Stomach (tissue), 9 donors: ENCODE results near the gene ARHGAP21. TPM values are rescaled to one million over a fixed set of nuclear protein-coding genes. Genes with fewer than 3 reads are reported as not detected.

Experiments used
- DNase-seq, 2 donors: peaks; one replicate each; pipeline versions ENCODE4 v3.0.0 to v3.0.0-alpha.2; 2013 to 2019
- H3K27ac ChIP-seq, 5 donors: fragments of 200-600 bp in 4 of 5; sonication (generic) in 4 of 5; one replicate each; pipeline ENCODE4 v1.5.1; 2013 to 2019; ENCODE audit warnings: mild to moderate bottlenecking in 1 of 5, moderate library complexity in 1 of 5
- H3K27me3 ChIP-seq, 3 donors: fragments of 200-600 bp; sonication (generic); one replicate each; pipeline ENCODE4 v1.5.1; 2017 to 2019; ENCODE audit warnings: mixed run types in 1 of 3
- H3K36me3 ChIP-seq, 4 donors: fragments of 200-600 bp; sonication (generic); 1 replicate in 3 of 4; 2 replicates in 1 of 4; pipeline ENCODE4 v1.5.1; 2016 to 2019
- H3K4me1 ChIP-seq, 4 donors: fragments of 200-600 bp; sonication (generic); one replicate each; pipeline ENCODE4 v1.5.1; 2016 to 2019
- H3K4me3 ChIP-seq, 4 donors: fragments of 200-600 bp; sonication (generic) in 3 of 4; one replicate each; pipeline ENCODE4 v1.5.1; 2016 to 2019; ENCODE audit warnings: mild to moderate bottlenecking in 1 of 4
- H3K9me3 ChIP-seq, 4 donors: fragments of 200-600 bp; sonication (generic); one replicate each; pipeline ENCODE4 v1.5.1; 2016 to 2019
- CTCF ChIP-seq, 7 experiments: fragments of 450-650 bp in 4 of 7; fragments of 200-600 bp in 3 of 7; sonication (generic) in 3 of 7; IDR thresholded peaks; one replicate each; pipeline ENCODE4 v1.5.1; 2016 to 2019; ENCODE audit warnings: antibody characterized with exemption in 7 of 7, control low read depth in 2 of 7, mild to moderate bottlenecking in 1 of 7
- EP300 ChIP-seq: sonication (generic); formaldehyde crosslinking; IDR thresholded peaks from one replicate; pipeline ENCODE4 v1.6.1; 2017; ENCODE audit warnings: antibody characterized with exemption
- POLR2A ChIP-seq, 4 donors: fragments of 450-650 bp; IDR thresholded peaks; one replicate each; pipeline ENCODE4 v1.6.1; 2016; ENCODE audit warnings: antibody characterized with exemption in 4 of 4, control low read depth in 2 of 4, mild to moderate bottlenecking in 1 of 4, moderate library complexity in 1 of 4
- POLR2AphosphoS5 ChIP-seq, 3 donors: sonication (generic); formaldehyde crosslinking; IDR thresholded peaks; one replicate each; pipeline ENCODE4 v1.6.1; 2016; ENCODE audit warnings: antibody characterized with exemption in 3 of 3
- WGBS, 5 donors: extraction: QIAGEN DNeasy Blood & Tissue Kit in 3 of 5; methylation state at CpG; one replicate each; pipeline versions ENCODE4 v1.1.5 to v1.1.7; 2013 to 2018; 5-methylcytosine and 5-hydroxymethylcytosine counted together
- intact Hi-C: fragments of 100-400 bp; cut with DNase I; formaldehyde crosslinking; loops from one replicate; pipeline ENCODE4 v1.15.1; 2023; ENCODE audit warnings: low total_unique reads
- polyA plus RNA-seq, 3 donors: library from polyadenylated mRNA; stranded (reverse); fragments of 200-250 nt; gene quantifications; one replicate each; pipeline ENCODE4 v1.2.3, GENCODE V29; 2013
- total RNA-seq, 5 donors: library from RNA; depleted of rRNA; stranded (reverse); fragments of >200 nt; gene quantifications; one replicate each; pipeline versions ENCODE4 v1.1.0 to v1.2.3, GENCODE V29; 2014 to 2016
- donor health status: healthy with polysubstance abuse.
- donor health status: Bipolar disorder and iron deficiency.
- donor health status: healthy.

Gene ARHGAP21
- total and polyA plus RNA-seq, 8 donors = 12.7 to 166 (median 52.8) TPM

- peak overlapping the region; percentile 96 to 100 (median 98) for H3K27ac ChIP-seq
- H3K27me3 ChIP-seq = no peaks in the 10 kb centered on the region
- WGBS, 5 donors = 0 to 2% (median 1%) methylated on average over 39 to 52 of the region's 52 CpGs
- peaks cover 0 to 36% (median 20%) of the 10 kb centered on the region in 4 donors for H3K4me1 ChIP-seq
- peak; percentile 98 to 99 for DNase-seq
- H3K36me3 ChIP-seq = peaks cover 0 to 3% (median 0%) of the 10 kb centered on the region in 4 donors
- TF ChIP-seq POLR2AphosphoS5 (IDR thresholded peaks at IDR 0.05) (peak; percentile 62 to 92 (median 90)), CTCF (IDR thresholded peaks at IDR 0.05) (peak in 1 of 7 experiments; percentile 3), EP300 (no peak), POLR2A (IDR thresholded peaks at IDR 0.05) (peak in 2 of 4 donors; percentile 80 to 87)
- H3K4me3 ChIP-seq = peak overlapping the region; percentile 70 to 86 (median 72)
- H3K9me3 ChIP-seq = no peaks in the 10 kb centered on the region
- intact Hi-C loops = loop anchor here (10.0 kb wide), 1 partner anchor 80 kb away; no protein-coding TSS in a partner anchor
Measured at GRCh38 chr10:24724381-24725228, 918 bp upstream of the ARHGAP21 start.

GRCh38 chr10:24723386-24723787 lies 300 bp downstream of the ARHGAP21 start:
- Histone ChIP-seq H3K9me3 (no peaks in the 10 kb centered on the region), H3K27ac (peak overlapping the region; percentile 96 to 100 (median 98)), H3K36me3 (peaks cover 0 to 3% (median 0%) of the 10 kb centered on the region in 4 donors), H3K4me3 (peak overlapping the region; percentile 70 to 86 (median 72)), H3K27me3 (no peaks in the 10 kb centered on the region), H3K4me1 (peaks cover 0 to 49% (median 30%) of the 10 kb centered on the region in 4 donors)
- intact Hi-C loops = loop anchor here (10.0 kb wide), 1 partner anchor 79 kb away; no protein-coding TSS in a partner anchor
- 0 to 1% (median 0%) methylated on average over 11 to 61 of the region's 70 CpGs; no CpG with 5 or more reads in 2 of the 5 donors for WGBS, 5 donors
- peak in 1 of 2 donors; percentile 41 for DNase-seq
- TF ChIP-seq EP300 = no peak
- TF ChIP-seq POLR2A (IDR thresholded peaks at IDR 0.05) = no peak
- no peak for TF ChIP-seq POLR2AphosphoS5 (IDR thresholded peaks at IDR 0.05)
- no peak for TF ChIP-seq CTCF (IDR thresholded peaks at IDR 0.05)

GRCh38 chr10:24722676-24723385 lies 856 bp downstream of the ARHGAP21 start:
- peak overlapping the region; percentile 70 to 86 (median 72) for H3K4me3 ChIP-seq
- intact Hi-C loops = loop anchor here (10.0 kb wide), 1 partner anchor 78 kb away; no protein-coding TSS in a partner anchor
- no peaks in the 10 kb centered on the region for H3K27me3 ChIP-seq
- TF ChIP-seq EP300 = no peak
- TF ChIP-seq POLR2A (IDR thresholded peaks at IDR 0.05) = no peak
- peak in 1 of 3 donors; percentile 30 for TF ChIP-seq POLR2AphosphoS5 (IDR thresholded peaks at IDR 0.05)
- peaks cover 0 to 54% (median 36%) of the 10 kb centered on the region in 4 donors for H3K4me1 ChIP-seq
- DNase-seq = peak; percentile 68 to 85
- peaks cover 0 to 3% (median 0%) of the 10 kb centered on the region in 4 donors for H3K36me3 ChIP-seq
- WGBS, 5 donors = 0% methylated on average over 40 to 84 of the region's 84 CpGs
- H3K27ac ChIP-seq = peak overlapping the region; percentile 96 to 100 (median 98)
- no peaks in the 10 kb centered on the region for H3K9me3 ChIP-seq

GRCh38 chr10:24722131-24722675 lies 1.5 kb downstream of the ARHGAP21 start:
- intact Hi-C loops = loop anchor here (10.0 kb wide), 1 partner anchor 77 kb away; no protein-coding TSS in a partner anchor
- peak overlapping the region; percentile 96 to 100 (median 98) for H3K27ac ChIP-seq

More at GRCh38 chr10:24722131-24722675, 1.5 kb downstream of the ARHGAP21 start:
- DNase-seq = no peak
- peak overlapping the region; percentile 70 to 86 (median 72) for H3K4me3 ChIP-seq
- H3K4me1 ChIP-seq = peaks cover 3 to 60% (median 42%) of the 10 kb centered on the region in 4 donors
- TF ChIP-seq POLR2AphosphoS5 (IDR thresholded peaks at IDR 0.05) = no peak
- TF ChIP-seq EP300 = no peak
- TF ChIP-seq POLR2A (IDR thresholded peaks at IDR 0.05) = no peak
- no peak for TF ChIP-seq CTCF (IDR thresholded peaks at IDR 0.05)
- H3K27me3 ChIP-seq = no peaks in the 10 kb centered on the region
- no peaks in the 10 kb centered on the region for H3K9me3 ChIP-seq
- 3 to 7% (median 5%) methylated on average over 18 to 19 of the region's 19 CpGs for WGBS, 5 donors
- peaks cover 0 to 3% (median 0%) of the 10 kb centered on the region in 4 donors for H3K36me3 ChIP-seq
